Stomach (tissue), 9 donors: ENCODE measurements around the gene DFFB. TPM values are rescaled to one million over a fixed set of nuclear protein-coding genes. Genes with fewer than 3 reads are reported as not detected.

Source experiments
- DNase-seq, 2 donors: peaks; one replicate each; pipeline versions ENCODE4 v3.0.0 to v3.0.0-alpha.2; 2013 to 2019
- H3K27ac ChIP-seq, 5 donors: fragments of 200-600 bp in 4 of 5; sonication (generic) in 4 of 5; one replicate each; pipeline ENCODE4 v1.5.1; 2013 to 2019; ENCODE audit warnings: mild to moderate bottlenecking in 1 of 5, moderate library complexity in 1 of 5
- H3K27me3 ChIP-seq, 3 donors: fragments of 200-600 bp; sonication (generic); one replicate each; pipeline ENCODE4 v1.5.1; 2017 to 2019; ENCODE audit warnings: mixed run types in 1 of 3
- H3K36me3 ChIP-seq, 4 donors: fragments of 200-600 bp; sonication (generic); 1 replicate in 3 of 4; 2 replicates in 1 of 4; pipeline ENCODE4 v1.5.1; 2016 to 2019
- H3K4me1 ChIP-seq, 4 donors: fragments of 200-600 bp; sonication (generic); one replicate each; pipeline ENCODE4 v1.5.1; 2016 to 2019
- H3K4me3 ChIP-seq, 4 donors: fragments of 200-600 bp; sonication (generic) in 3 of 4; one replicate each; pipeline ENCODE4 v1.5.1; 2016 to 2019; ENCODE audit warnings: mild to moderate bottlenecking in 1 of 4
- H3K9me3 ChIP-seq, 4 donors: fragments of 200-600 bp; sonication (generic); one replicate each; pipeline ENCODE4 v1.5.1; 2016 to 2019
- EP300 ChIP-seq: sonication (generic); formaldehyde crosslinking; IDR thresholded peaks from one replicate; pipeline ENCODE4 v1.6.1; 2017; ENCODE audit warnings: antibody characterized with exemption
- POLR2A ChIP-seq, 4 donors: fragments of 450-650 bp; IDR thresholded peaks; one replicate each; pipeline ENCODE4 v1.6.1; 2016; ENCODE audit warnings: antibody characterized with exemption in 4 of 4, control low read depth in 2 of 4, mild to moderate bottlenecking in 1 of 4, moderate library complexity in 1 of 4
- POLR2AphosphoS5 ChIP-seq, 3 donors: sonication (generic); formaldehyde crosslinking; IDR thresholded peaks; one replicate each; pipeline ENCODE4 v1.6.1; 2016; ENCODE audit warnings: antibody characterized with exemption in 3 of 3
- WGBS, 5 donors: extraction: QIAGEN DNeasy Blood & Tissue Kit in 3 of 5; methylation state at CpG; one replicate each; pipeline versions ENCODE4 v1.1.5 to v1.1.7; 2013 to 2018; 5-methylcytosine and 5-hydroxymethylcytosine counted together
- intact Hi-C: fragments of 100-400 bp; cut with DNase I; formaldehyde crosslinking; loops from one replicate; pipeline ENCODE4 v1.15.1; 2023; ENCODE audit warnings: low total_unique reads
- polyA plus RNA-seq, 3 donors: library from polyadenylated mRNA; stranded (reverse); fragments of 200-250 nt; gene quantifications; one replicate each; pipeline ENCODE4 v1.2.3, GENCODE V29; 2013
- total RNA-seq, 5 donors: library from RNA; depleted of rRNA; stranded (reverse); fragments of >200 nt; gene quantifications; one replicate each; pipeline versions ENCODE4 v1.1.0 to v1.2.3, GENCODE V29; 2014 to 2016
- TF ChIP-seq, protein P1 (sequence below), 7 experiments: fragments of 450-650 bp in 4 of 7; fragments of 200-600 bp in 3 of 7; sonication (generic) in 3 of 7; IDR thresholded peaks; one replicate each; pipeline ENCODE4 v1.5.1; 2016 to 2019; ENCODE audit warnings: antibody characterized with exemption in 7 of 7, control low read depth in 2 of 7, mild to moderate bottlenecking in 1 of 7
- donor health status: healthy with polysubstance abuse.
- donor health status: Bipolar disorder and iron deficiency.
- donor health status: healthy.

Gene DFFB
- total and polyA plus RNA-seq, 8 donors: 1.2 to 9.3 (median 4.8) TPM

- TF ChIP-seq, protein P1, sequence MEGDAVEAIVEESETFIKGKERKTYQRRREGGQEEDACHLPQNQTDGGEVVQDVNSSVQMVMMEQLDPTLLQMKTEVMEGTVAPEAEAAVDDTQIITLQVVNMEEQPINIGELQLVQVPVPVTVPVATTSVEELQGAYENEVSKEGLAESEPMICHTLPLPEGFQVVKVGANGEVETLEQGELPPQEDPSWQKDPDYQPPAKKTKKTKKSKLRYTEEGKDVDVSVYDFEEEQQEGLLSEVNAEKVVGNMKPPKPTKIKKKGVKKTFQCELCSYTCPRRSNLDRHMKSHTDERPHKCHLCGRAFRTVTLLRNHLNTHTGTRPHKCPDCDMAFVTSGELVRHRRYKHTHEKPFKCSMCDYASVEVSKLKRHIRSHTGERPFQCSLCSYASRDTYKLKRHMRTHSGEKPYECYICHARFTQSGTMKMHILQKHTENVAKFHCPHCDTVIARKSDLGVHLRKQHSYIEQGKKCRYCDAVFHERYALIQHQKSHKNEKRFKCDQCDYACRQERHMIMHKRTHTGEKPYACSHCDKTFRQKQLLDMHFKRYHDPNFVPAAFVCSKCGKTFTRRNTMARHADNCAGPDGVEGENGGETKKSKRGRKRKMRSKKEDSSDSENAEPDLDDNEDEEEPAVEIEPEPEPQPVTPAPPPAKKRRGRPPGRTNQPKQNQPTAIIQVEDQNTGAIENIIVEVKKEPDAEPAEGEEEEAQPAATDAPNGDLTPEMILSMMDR (IDR thresholded peaks at IDR 0.05): no peak
- TF ChIP-seq POLR2AphosphoS5 (IDR thresholded peaks at IDR 0.05) (no peak), POLR2A (IDR thresholded peaks at IDR 0.05) (no peak), EP300 (no peak)
- peak in 1 of 2 donors; percentile 68 for DNase-seq
- Histone ChIP-seq H3K4me3 (peak overlapping the region; percentile 80 to 99 (median 94)), H3K27me3 (no peaks in the 10 kb centered on the region), H3K27ac (peak overlapping the region; percentile 93 to 97 (median 96)), H3K36me3 (peaks cover 0 to 17% (median 10%) of the 10 kb centered on the region in 4 donors), H3K9me3 (peaks cover 0 to 14% (median 7%) of the 10 kb centered on the region in 4 donors), H3K4me1 (peaks cover 9 to 50% (median 27%) of the 10 kb centered on the region in 4 donors)
- intact Hi-C loops: loop anchor here (5.0 kb wide), 1 partner anchor 37 kb away; no protein-coding TSS in a partner anchor
- 40 to 67% (median 42%) methylated on average over 8 to 10 of the region's 10 CpGs for WGBS, 5 donors
Measured at GRCh38 chr1:3898994-3899753, 41.9 kb downstream of the DFFB start.

GRCh38 chr1:3899754-3900149 lies 42.5 kb downstream of the DFFB start:
- Histone ChIP-seq H3K9me3 (peaks cover 0 to 14% (median 7%) of the 10 kb centered on the region in 4 donors), H3K27me3 (no peaks in the 10 kb centered on the region), H3K4me1 (peaks cover 9 to 50% (median 26%) of the 10 kb centered on the region in 4 donors), H3K36me3 (peaks cover 0 to 14% (median 8%) of the 10 kb centered on the region in 4 donors), H3K27ac (peak overlapping the region; percentile 93 to 97 (median 96)), H3K4me3 (peak overlapping the region; percentile 80 to 99 (median 94))
- WGBS, 5 donors: 0 to 2% (median 1%) methylated on average over 10 to 26 of the region's 26 CpGs
- no peak for TF ChIP-seq POLR2AphosphoS5 (IDR thresholded peaks at IDR 0.05)
- TF ChIP-seq EP300: no peak
- no peak for TF ChIP-seq POLR2A (IDR thresholded peaks at IDR 0.05)
- TF ChIP-seq, protein P1 (IDR thresholded peaks at IDR 0.05): no peak
- intact Hi-C loops: loop anchor here (5.0 kb wide), 1 partner anchor 37 kb away; no protein-coding TSS in a partner anchor
- DNase-seq: no peak

GRCh38 chr1:3900150-3900968 lies 43.1 kb downstream of the DFFB start, which contains the start of gene C1orf174:
C1orf174 (minus strand) TSS chr1:3900272; CDS start chr1:3900186, 86 bp downstream.
- DNase-seq: peak; percentile 95 to 99
- peak within 1 kb of the TSS; percentile 93 to 97 (median 96) for H3K27ac ChIP-seq
- 0 to 1% (median 0%) methylated on average over 11 to 58 of the region's 58 CpGs for WGBS, 5 donors
- H3K27me3 ChIP-seq: no peaks in the 10 kb centered on the region
- intact Hi-C loops: no loop called here
- peaks cover 9 to 45% (median 23%) of the 10 kb centered on the region in 4 donors for H3K4me1 ChIP-seq
- H3K9me3 ChIP-seq: peaks cover 0 to 14% (median 7%) of the 10 kb centered on the region in 4 donors
- peak; percentile 34 to 69 (median 58) for TF ChIP-seq POLR2AphosphoS5 (IDR thresholded peaks at IDR 0.05)
- no peak for TF ChIP-seq POLR2A (IDR thresholded peaks at IDR 0.05)
- peaks cover 0 to 8% (median 2%) of the 10 kb centered on the region in 4 donors for H3K36me3 ChIP-seq
- peak within 1 kb of the TSS; percentile 80 to 99 (median 94) for H3K4me3 ChIP-seq

DNA sequence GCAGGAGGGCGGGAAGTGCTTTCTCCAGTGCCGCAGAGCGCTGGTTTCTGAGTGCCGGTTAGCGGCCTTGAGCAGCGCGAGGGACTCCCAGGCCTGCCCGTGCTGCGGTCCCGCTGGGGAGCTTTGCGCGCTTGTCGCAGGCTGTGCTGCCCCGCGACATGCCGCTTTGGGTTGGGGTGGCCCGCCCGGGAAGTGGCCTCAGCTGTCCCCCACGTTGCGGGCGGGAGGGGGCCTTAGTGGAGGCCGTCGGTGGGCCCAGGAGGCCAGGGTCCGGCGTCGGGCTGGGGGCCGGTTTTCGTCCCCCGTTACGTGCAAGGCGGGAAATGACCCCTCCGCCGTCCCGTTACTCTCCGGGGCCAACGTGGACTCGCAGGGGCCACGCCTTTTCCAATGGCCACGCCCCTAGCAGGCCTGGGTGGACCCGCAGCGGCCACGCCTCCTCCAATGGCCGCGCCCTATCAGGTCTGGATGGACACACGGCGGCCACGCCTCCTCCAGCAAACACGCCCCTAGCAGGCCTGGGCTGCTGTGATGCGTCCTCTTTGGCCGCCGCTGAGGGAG lies 43.8 kb downstream of the DFFB start:
- H3K4me1 ChIP-seq: peaks cover 9 to 38% (median 19%) of the 10 kb centered on the region in 4 donors
- WGBS, 5 donors: 0 to 2% (median 1%) methylated on average over 14 to 51 of the region's 51 CpGs
- H3K27me3 ChIP-seq: no peaks in the 10 kb centered on the region
- TF ChIP-seq POLR2A (IDR thresholded peaks at IDR 0.05) (no peak), POLR2AphosphoS5 (IDR thresholded peaks at IDR 0.05) (peak in 2 of 3 donors; percentile 15 to 93)
- peak overlapping the region; percentile 80 to 99 (median 94) for H3K4me3 ChIP-seq
- peak overlapping the region; percentile 93 to 97 (median 96) for H3K27ac ChIP-seq
- peak; percentile 99 for DNase-seq
- peaks cover 0 to 14% (median 7%) of the 10 kb centered on the region in 4 donors for H3K9me3 ChIP-seq
- H3K36me3 ChIP-seq: peaks cover 0 to 1% (median 0%) of the 10 kb centered on the region in 4 donors
- intact Hi-C loops: no loop called here
